ENCODE results near the gene CAD. TPM values are rescaled to one million over a fixed set of nuclear protein-coding genes. Genes with fewer than 3 reads are reported as not detected.

Gene CAD
- total and polyA plus RNA-seq, 10 of the 15 experiments (the other 5 are each of a cell fraction or from before 2014, with no cell fraction given) = 7.6 to 119 (median 50.7) TPM

- SMC1A ChIA-PET (ENCODE audit: uncharacterized antibody, unreplicated experiment) = interaction anchor here (1.3 to 3.9 kb wide), 6 partner anchors 22 to 324 kb away, joined by 4 to 21 read pairs (median 14); no protein-coding TSS in a partner anchor
- Histone ChIP-seq H3K4me1 (ENCODE audit: control insufficient read depth, insufficient read depth, low read length) (no peaks in the 10 kb centered on the region), H3K27me3 (replicated peaks in 1 of 2; ENCODE audit: control insufficient read depth in 2 of 2, insufficient read depth in 2 of 2, low read length in 1 of 2) (peaks cover 0 to 6% of the 10 kb centered on the region in 2 experiments; a peak in 2 of 4 replicates), H2AFZ (ENCODE audit: control insufficient read depth, low read depth, low read length) (no peak overlapping the region), H3K9me3 (replicated peaks; ENCODE audit: control insufficient read depth, insufficient read depth, low read length) (no peaks in the 10 kb centered on the region), H4K20me1 (ENCODE audit: control insufficient read depth, insufficient read depth) (no peaks in the 10 kb centered on the region), H3K4me3 (no peak overlapping the region), H3K4me2 (ENCODE audit: control insufficient read depth, insufficient read depth) (no peak overlapping the region), H3K36me3 (ENCODE audit: control insufficient read depth in 2 of 2, insufficient read depth in 2 of 2, low read length in 1 of 2) (no peaks in the 10 kb centered on the region), H3K9ac (ENCODE audit: control insufficient read depth, insufficient read depth, low read length) (no peak overlapping the region), H3K27ac (ENCODE audit: control insufficient read depth, insufficient read depth) (no peak overlapping the region), H3K79me2 (ENCODE audit: control insufficient read depth, insufficient read depth, low read length) (no peaks in the 10 kb centered on the region)
- POLR2A ChIA-PET = no interaction called here
- BruUV-seq (replicated peaks) = no TSS peak
- in situ Hi-C loops (cut with MboI) = loop anchor here (5.0 kb wide), 2 partner anchors 184 to 319 kb away; no protein-coding TSS in a partner anchor
- RAD21 ChIA-PET (ENCODE audit: unreplicated experiment) = interaction anchor here (1.0 to 4.1 kb wide), 7 partner anchors 10 to 435 kb away, joined by 3 to 39 read pairs (median 16); no protein-coding TSS in a partner anchor
- CTCF ChIA-PET = interaction anchor here (0.7 to 9.6 kb wide), 19 partner anchors 8 to 321 kb away, joined by 3 to 132 read pairs (median 7); partner anchors contain the start of genes ATRAID, KHK and SLC5A6
- ATAC-seq = no peak
- no peak for DNase-seq (ENCODE audit: low read depth, low spot score)
- intact Hi-C loops (cut with micrococcal nuclease; ENCODE audit: unreplicated experiment) = loop anchor here (1.0 to 10.0 kb wide), 3 partner anchors 106 to 320 kb away; no protein-coding TSS in a partner anchor
- 4% methylated on average over 3 of the region's 3 CpGs for WGBS (ENCODE audit: insufficient coverage, insufficient replicate concordance, low lambda C conversion rate, missing lambda C conversion rate)
- TF ChIP-seq ZNF274 (IDR thresholded peaks at IDR 0.05; ENCODE audit: insufficient read depth, insufficient read length) = no peak
- no peak for TF ChIP-seq E2F4 (IDR thresholded peaks at IDR 0.05; ENCODE audit: low read depth, low read length)
- TF ChIP-seq GABPA (IDR thresholded peaks at IDR 0.05; ENCODE audit: low read depth) = no peak
- TF ChIP-seq SPI1 (IDR thresholded peaks at IDR 0.05; ENCODE audit: borderline replicate concordance, insufficient read depth, low read depth, low read length) = no peak
- TF ChIP-seq DPF2 (IDR thresholded peaks at IDR 0.05) = no peak
- no peak for TF ChIP-seq SMARCA5 (IDR thresholded peaks at IDR 0.05)
- TF ChIP-seq RELA (IDR thresholded peaks at IDR 0.05; ENCODE audit: borderline replicate concordance, partially characterized antibody) = no peak
- no peak for TF ChIP-seq CUX1 (IDR thresholded peaks at IDR 0.05; ENCODE audit: insufficient replicate concordance, low read depth, low read length)
- no peak for TF ChIP-seq SMAD1 (IDR thresholded peaks at IDR 0.05; ENCODE audit: low read depth, partially characterized antibody)
- no peak for FAIRE-seq
Measured at GRCh38 chr2:27280826-27281225, 63.7 kb downstream of the CAD start.

All from GM12878 (cell line).